ENCODE results near the gene TGDS.
"Not testable (repeated sequence)": the region's sequence is repeated elsewhere in the genome, so short reads cannot be mapped to it uniquely, and the experiment has no call there.

Gene TGDS

GRCh38 chr13:94595950-94596574 is at the start of gene TGDS:
Gene TGDS, minus strand, starts transcription at chr13:94596152. Its CDS starts 16 bp downstream, at chr13:94596136.
- DNase-seq (ENCODE audit: low read depth in 3 of 3) = peak; percentile 74 to 82 (median 75)

GRCh38 chr13:94641409-94641941 is 45.5 kb upstream of the TGDS start:
- DNase-seq (ENCODE audit: low read depth in 3 of 3) = no peak

DNA sequence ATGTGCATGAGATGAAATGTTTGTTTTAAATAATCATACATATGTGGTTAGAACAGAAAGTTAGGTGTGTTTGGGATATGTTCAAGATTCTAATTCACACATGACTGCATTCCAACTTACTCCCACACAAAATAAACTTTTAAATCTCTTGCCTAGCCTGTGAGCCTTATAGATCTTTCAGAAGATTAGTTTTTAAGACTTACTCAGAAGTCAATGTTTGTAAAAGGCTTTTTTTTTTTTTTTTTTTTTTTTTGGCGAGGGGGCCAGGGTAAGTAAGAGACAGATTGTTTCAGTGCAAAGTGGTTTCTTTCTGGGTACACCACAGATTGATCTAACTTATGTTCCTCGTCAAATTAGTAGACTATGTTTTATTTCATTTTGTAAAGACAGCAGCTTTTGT is 44.8 kb upstream of the TGDS start:
- no peak for DNase-seq (ENCODE audit: low read depth in 3 of 3)

DNA sequence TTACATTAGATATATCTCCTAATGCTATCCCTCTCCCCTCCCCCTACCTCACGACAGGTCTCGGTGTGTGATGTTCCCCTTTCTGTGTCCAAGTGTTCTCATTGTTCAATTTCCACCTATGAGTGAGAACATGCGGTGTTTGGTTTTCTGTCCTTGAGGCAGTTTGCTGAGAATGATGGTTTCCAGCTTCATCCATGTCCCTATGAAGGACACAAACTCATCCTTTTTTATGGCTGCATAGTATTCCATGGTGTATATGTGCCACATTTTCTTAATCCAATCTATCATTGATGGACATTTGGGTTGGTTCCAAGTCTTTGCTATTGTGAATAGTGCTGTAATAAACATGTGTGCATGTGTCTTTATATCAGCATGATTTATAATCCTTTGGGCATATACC is 41.7 kb upstream of the TGDS start:
- not testable (repeated sequence) for DNase-seq (ENCODE audit: low read depth in 3 of 3)

DNA sequence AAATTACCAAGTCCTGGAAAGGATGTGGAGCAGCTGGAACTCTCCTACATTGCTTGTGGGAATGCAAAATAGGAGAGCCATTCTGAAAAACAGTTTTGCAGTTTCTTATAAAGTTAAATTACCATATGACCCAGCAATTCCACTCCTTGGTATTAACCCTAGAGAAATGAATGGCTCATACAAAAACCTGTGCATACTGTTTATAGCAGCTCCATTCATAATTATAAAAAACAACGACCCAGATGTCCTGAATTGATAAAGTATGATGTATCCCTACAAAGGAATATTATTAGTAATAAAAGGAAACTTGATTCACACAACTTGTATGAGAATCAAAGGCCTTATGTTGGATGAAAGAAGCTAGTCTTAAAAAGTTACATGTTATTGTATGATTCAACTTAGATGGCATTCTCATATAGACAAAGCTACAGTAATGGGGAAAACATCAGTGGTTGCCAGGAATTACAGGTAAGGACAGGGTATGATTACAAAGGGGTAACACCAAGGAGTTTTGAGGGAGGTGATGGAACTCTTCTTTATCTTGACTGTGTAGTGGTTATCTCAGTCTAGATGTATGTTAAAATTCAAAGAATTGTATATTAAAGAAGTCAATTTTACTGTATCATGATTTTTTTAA is 41.1 kb upstream of the TGDS start:
- DNase-seq (ENCODE audit: low read depth in 3 of 3) = no peak

- not testable (repeated sequence) for DNase-seq (ENCODE audit: low read depth in 3 of 3)
These were observed 40.1 kb upstream of the TGDS start for GRCh38 chr13:94636096-94636495.

DNA sequence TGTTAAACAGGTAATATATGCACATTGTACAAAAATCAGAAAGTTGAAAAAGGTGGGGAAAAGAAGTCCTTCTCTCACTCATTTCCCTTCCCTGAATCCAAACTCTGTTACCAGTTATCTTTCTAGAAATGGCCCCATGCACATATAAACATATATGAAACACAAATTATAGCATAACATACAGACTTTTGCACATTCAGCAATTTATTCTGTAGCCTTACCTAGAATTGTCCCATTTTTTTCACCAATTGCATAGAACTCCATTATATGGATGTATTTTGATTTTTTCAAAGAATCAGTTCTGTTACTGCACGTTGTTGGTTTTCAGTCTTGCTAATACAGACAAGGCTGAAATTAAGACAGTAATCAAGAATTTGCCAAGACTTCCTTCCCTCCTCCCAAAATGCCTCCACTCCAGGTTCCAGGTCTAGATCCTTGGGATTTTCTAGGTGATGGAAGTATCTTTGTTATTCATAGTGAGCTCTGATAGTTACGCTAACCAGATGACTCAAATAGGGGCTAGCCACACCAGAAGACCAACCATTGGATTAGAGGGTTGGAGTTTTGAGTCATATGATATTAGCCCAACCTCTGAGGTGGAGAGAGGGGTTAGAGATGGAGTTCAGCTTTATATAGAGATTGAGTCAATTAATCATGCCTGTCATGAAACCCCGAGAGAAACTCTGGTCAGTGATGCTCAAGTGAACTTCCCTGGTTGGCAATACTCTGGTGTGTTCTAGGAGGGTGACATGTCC is 36.5 kb upstream of the TGDS start:
- no peak for DNase-seq (ENCODE audit: low read depth in 3 of 3)

GRCh38 chr13:94630858-94631257 is 34.9 kb upstream of the TGDS start:
- DNase-seq (ENCODE audit: low read depth in 3 of 3) = no peak

- no peak for DNase-seq (ENCODE audit: low read depth in 3 of 3)
These were observed 27.4 kb upstream of the TGDS start for GRCh38 chr13:94623316-94623715.

DNA sequence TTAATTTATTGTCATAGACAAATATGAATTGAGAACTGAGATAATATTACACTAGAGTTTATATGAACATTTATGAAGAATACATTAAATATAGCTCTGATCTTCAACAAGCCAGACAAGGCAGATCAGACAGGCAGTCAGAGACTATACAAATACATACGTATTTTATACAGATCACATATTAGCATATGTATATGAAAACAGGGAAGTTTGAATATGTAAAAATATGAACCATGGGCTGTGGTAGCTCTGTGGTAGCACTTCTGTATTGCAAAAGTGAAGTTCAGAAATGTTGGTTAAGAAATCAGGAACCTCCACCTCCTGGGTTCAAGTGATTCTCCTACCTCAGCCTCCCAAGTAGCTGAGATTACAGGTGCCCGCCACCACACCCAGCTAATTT is 26.4 kb upstream of the TGDS start:
- no peak for DNase-seq (ENCODE audit: low read depth in 3 of 3)

GRCh38 chr13:94620286-94620896 is 24.4 kb upstream of the TGDS start:
- DNase-seq (ENCODE audit: low read depth in 3 of 3) = no peak

DNA sequence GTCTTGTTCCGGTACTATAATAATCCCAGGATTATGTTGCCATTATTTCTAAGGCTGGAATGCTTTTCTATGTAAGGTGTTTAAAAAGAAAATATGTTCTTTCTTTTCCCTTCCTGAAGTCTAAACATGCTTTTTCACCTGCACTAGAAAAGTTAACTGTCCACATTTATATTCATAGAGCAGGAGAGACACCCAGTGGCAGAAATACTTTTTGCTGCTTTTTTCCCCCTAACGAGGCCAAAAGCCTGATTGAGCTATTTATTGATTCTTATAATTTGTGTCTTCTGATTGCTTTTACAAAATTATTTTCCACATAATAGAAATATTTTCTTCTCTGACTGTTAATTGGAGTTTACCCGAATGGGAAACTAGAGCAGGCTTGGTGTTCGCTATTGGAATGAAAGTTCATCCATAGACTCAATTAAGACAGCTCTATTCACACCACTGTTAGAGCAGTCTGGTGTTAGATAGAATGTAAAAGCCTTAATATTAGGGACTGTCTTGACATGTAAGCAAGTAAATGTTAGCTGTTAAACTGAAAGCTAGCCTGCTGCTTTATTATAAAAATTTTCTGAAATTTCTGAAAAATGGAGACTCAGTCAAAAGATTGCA is 21.5 kb upstream of the TGDS start:
- no peak for DNase-seq (ENCODE audit: low read depth in 3 of 3)

GRCh38 chr13:94613051-94613450 is 17.1 kb upstream of the TGDS start:
- DNase-seq (ENCODE audit: low read depth in 3 of 3) = no peak

DNA sequence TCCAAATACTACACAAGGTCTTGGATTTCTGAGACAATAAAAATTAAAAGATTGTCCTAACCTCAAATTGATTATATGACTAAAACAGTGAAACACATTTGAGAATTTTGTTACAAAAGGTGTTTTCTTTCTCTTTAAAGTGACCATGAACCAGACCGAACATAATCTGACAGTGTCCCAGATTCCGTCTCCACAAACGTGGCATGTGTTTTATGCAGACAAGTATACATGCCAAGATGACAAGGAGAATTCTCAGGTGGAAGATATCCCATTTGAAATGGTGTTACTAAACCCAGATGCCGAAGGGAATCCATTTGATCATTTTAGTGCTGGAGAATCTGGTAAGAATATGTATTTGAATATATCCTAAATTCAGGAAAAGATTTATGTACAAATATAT is 16.1 kb upstream of the TGDS start:
- DNase-seq (ENCODE audit: low read depth in 3 of 3) = no peak

DNA sequence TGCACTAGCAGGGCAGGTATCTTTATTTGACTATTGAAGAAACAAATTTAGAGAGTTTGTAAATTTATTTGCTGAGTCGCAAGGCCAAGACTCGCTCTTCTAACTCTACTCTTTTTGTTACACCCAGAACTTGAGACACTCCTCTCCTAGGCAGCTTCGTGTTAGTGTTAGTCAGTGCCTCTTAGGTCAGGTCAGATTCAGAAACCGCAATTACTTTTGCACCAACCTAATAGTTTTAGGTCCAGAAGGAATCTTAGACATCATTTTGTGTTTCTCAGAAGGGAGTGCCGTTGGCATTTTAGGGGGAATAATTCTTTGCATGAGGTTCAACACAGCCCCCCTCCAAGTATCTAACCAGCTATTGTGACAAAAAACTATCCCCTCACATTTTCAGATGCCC is 14.5 kb upstream of the TGDS start:
- DNase-seq (ENCODE audit: low read depth in 3 of 3) = no peak

DNA sequence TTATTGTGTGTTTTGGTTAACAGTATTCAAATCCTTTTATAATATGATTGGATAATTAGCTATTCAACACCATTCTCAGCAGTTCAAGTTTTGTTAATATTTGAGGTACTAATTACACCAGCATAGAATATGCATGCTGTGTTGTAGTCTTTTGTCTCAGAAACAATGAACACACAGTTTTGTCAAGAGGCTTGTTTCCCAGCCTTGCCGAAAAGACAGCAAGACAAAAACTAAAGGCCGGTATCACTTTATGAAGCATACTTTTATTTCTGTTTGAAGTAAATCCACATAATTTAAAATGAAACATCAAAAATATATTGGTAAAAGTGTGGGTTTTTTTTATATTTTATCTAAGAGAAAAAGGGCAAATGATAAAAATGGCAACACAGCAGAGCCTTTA is 13.2 kb upstream of the TGDS start:
- no peak for DNase-seq (ENCODE audit: low read depth in 3 of 3)

- no peak for DNase-seq (ENCODE audit: low read depth in 3 of 3)
These were observed 12.6 kb upstream of the TGDS start for GRCh38 chr13:94608586-94608985.

GRCh38 chr13:94607939-94608338 is 12.0 kb upstream of the TGDS start:
- no peak for DNase-seq (ENCODE audit: low read depth in 3 of 3)

GRCh38 chr13:94607056-94607455 is 11.1 kb upstream of the TGDS start:
- no peak for DNase-seq (ENCODE audit: low read depth in 3 of 3)

- no peak for DNase-seq (ENCODE audit: low read depth in 3 of 3)
These were observed 6.5 kb upstream of the TGDS start for GRCh38 chr13:94602467-94602866.

DNA sequence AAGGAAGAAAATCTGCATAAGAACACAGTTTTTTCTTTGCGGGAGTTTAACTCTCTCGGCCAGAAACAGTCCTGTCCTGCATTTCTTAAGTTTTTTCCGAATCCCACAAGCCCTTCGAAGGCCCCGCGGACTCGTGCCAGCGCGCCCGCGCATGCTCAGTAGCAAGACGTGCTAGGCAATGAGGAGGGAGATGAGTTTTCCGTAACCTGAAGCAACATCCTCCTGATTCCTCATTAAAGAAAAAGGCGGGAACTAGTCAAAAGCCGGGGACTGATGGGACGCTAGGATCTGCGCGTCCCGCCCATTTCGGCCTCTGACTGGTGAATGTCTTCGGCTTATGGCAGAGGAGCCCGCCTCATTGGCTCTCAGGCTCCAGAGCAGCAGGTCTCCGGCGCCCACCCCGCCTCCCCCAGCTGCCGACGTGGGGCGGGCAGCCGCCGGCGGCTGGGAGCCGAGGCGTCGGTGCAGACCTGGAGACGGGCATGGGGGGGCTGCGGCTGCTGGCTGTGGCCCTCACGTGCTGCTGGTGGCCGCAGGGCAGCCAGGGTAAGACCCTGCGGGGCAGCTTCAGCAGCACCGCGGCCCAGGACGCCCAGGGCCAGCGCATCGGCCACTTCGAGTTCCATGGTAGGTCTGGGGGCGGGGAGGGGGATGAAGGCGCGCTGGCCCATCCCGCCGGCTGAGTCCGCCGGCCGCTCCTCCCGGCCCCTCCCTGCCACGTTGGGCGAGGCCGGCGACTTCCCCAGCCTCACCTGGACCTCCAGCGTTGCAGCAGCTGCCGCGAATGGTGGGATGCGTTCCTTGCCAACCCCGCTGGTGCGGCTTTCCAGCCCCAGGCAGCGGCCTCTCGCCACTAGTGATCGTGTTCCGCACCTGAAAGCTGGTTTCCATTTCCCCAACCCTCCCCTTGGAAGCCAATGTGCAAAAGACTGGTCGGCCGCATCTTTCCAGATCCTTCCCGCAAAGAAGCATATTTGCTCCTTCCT is 5.8 kb upstream of the TGDS start, which contains the start of gene GPR180:
GPR180 (plus strand) TSS at position 412 of the 986 bp plus-strand sequence; CDS start at position 483, 71 bp downstream.
- DNase-seq (ENCODE audit: low read depth in 3 of 3) = peak; percentile 80 to 90 (median 88)
